ENCODE data around the gene SHISA9.

SHISA9 gene

GRCh38 chr16:13203725-13204124 is 302.3 kb downstream of the SHISA9 start:
- DNase-seq = no peak

GRCh38 chr16:13205352-13205751 is 304.0 kb downstream of the SHISA9 start:
- DNase-seq = no peak

GRCh38 chr16:13206606-13207005 is 305.2 kb downstream of the SHISA9 start:
- DNase-seq = no peak

GRCh38 chr16:13207151-13207550 is 305.8 kb downstream of the SHISA9 start:
- no peak for DNase-seq

- DNase-seq = no peak
Observed at GRCh38 chr16:13223666-13224065, 322.3 kb downstream of the SHISA9 start.

GRCh38 chr16:13229039-13229438 is 327.6 kb downstream of the SHISA9 start:
- no peak for DNase-seq

- no peak for DNase-seq
Observed at GRCh38 chr16:13231365-13231764, 330.0 kb downstream of the SHISA9 start.

GRCh38 chr16:13234999-13235398 is 333.6 kb downstream of the SHISA9 start:
- DNase-seq = no peak

GRCh38 chr16:13236308-13236707 is 334.9 kb downstream of the SHISA9 start:
- DNase-seq = no peak

- DNase-seq = no peak
Observed at GRCh38 chr16:13238182-13238581, 336.8 kb downstream of the SHISA9 start.

GRCh38 chr16:13242201-13242600 is 340.8 kb downstream of the SHISA9 start:
- no peak for DNase-seq

- no peak for DNase-seq
Observed at GRCh38 chr16:13244770-13245169, 343.4 kb downstream of the SHISA9 start.

- no peak for DNase-seq
Observed at GRCh38 chr16:13245713-13246377, 344.4 kb downstream of the SHISA9 start.

- no peak for DNase-seq
Observed at GRCh38 chr16:13254998-13255614, 353.7 kb downstream of the SHISA9 start.

GRCh38 chr16:13262270-13263090 is 361.1 kb downstream of the SHISA9 start:
- DNase-seq = no peak

GRCh38 chr16:13264749-13265552 is 363.6 kb downstream of the SHISA9 start:
- DNase-seq = no peak

- DNase-seq = no peak
Observed at GRCh38 chr16:13269359-13269758, 368.0 kb downstream of the SHISA9 start.

GRCh38 chr16:13269905-13270528 is 368.6 kb downstream of the SHISA9 start:
- DNase-seq = no peak

GRCh38 chr16:13270602-13271001 is 369.2 kb downstream of the SHISA9 start:
- DNase-seq = no peak

GRCh38 chr16:13289515-13289914 is 388.1 kb downstream of the SHISA9 start:
- DNase-seq = no peak
